Kidney epithelial cell (primary cell): ENCODE results near the gene SSX2IP. TPM values are rescaled to one million over a fixed set of nuclear protein-coding genes. Genes with fewer than 3 reads are reported as not detected.

Experiments
- DNase-seq: peaks from one replicate; pipeline ENCODE4 v3.0.0-alpha.2; 2010; ENCODE audit warnings: low read depth
- H3K27me3 ChIP-seq: 2 replicates; pipeline ENCODE4 v1.6.0; 2011; ENCODE audit warnings: low read length; ENCODE audit not compliant: control insufficient read depth, insufficient read depth
- H3K36me3 ChIP-seq: 2 replicates; pipeline ENCODE4 v1.5.1; 2011; ENCODE audit warnings: low read length; ENCODE audit not compliant: control insufficient read depth, insufficient read depth
- H3K4me3 ChIP-seq: 2 replicates; pipeline ENCODE4 v1.5.1; 2011; ENCODE audit warnings: low read depth, mild to moderate bottlenecking, control low read depth, low read length
- total RNA-seq: library from RNA; depleted of rRNA; stranded (reverse); fragments of >200 nt; gene quantifications from 2 replicates; pipeline ENCODE4 v1.2.3, GENCODE V29; 2015
- TF ChIP-seq, protein P1 (sequence below): IDR thresholded peaks from 2 replicates; pipeline ENCODE4 v1.5.1; 2011; ENCODE audit warnings: mild to moderate bottlenecking, moderate library complexity, low read length, control low read depth, inconsistent platforms; ENCODE audit not compliant: insufficient read depth, poor library complexity, severe bottlenecking

Gene SSX2IP
- total RNA-seq, 1 donor from 2014 or later, result 10.9 TPM

- Histone ChIP-seq H3K36me3 (no peaks in the 10 kb centered on the region), H3K27me3 (no peaks in the 10 kb centered on the region), H3K4me3 (no peak overlapping the region)
- DNase-seq, result no peak
- TF ChIP-seq, protein P1, sequence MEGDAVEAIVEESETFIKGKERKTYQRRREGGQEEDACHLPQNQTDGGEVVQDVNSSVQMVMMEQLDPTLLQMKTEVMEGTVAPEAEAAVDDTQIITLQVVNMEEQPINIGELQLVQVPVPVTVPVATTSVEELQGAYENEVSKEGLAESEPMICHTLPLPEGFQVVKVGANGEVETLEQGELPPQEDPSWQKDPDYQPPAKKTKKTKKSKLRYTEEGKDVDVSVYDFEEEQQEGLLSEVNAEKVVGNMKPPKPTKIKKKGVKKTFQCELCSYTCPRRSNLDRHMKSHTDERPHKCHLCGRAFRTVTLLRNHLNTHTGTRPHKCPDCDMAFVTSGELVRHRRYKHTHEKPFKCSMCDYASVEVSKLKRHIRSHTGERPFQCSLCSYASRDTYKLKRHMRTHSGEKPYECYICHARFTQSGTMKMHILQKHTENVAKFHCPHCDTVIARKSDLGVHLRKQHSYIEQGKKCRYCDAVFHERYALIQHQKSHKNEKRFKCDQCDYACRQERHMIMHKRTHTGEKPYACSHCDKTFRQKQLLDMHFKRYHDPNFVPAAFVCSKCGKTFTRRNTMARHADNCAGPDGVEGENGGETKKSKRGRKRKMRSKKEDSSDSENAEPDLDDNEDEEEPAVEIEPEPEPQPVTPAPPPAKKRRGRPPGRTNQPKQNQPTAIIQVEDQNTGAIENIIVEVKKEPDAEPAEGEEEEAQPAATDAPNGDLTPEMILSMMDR, result no peak
Measured at GRCh38 chr1:84711121-84711520, 20.9 kb upstream of the SSX2IP start.

- peaks cover 3% of the 10 kb centered on the region for H3K27me3 ChIP-seq
- no peak overlapping the region for H3K4me3 ChIP-seq
- TF ChIP-seq, protein P1, result no peak
- DNase-seq, result no peak
- no peaks in the 10 kb centered on the region for H3K36me3 ChIP-seq
Measured at GRCh38 chr1:84709131-84709530, 18.9 kb upstream of the SSX2IP start.

DNA sequence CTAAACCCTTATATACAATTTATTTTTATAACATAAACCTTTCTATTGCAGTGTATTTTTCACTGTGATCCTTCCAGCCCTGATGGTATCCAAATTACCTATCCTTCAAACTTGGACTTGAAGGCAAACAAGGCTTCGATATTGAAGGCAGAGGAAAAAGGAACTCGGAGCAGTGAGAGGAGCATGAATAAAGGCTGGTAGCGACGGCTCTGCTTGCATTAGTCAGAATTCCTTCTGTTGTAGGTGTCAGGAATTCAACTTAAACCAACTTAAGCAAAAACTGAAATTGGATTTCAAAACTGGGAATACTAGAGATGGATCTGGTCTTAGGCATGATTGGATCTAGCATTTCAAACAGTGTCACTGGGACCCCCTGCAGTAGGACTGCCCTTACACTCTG is 17.8 kb upstream of the SSX2IP start:
- Histone ChIP-seq H3K27me3 (peaks cover 3% of the 10 kb centered on the region), H3K4me3 (no peak overlapping the region), H3K36me3 (no peaks in the 10 kb centered on the region)
- DNase-seq, result no peak
- TF ChIP-seq, protein P1, result no peak

DNA sequence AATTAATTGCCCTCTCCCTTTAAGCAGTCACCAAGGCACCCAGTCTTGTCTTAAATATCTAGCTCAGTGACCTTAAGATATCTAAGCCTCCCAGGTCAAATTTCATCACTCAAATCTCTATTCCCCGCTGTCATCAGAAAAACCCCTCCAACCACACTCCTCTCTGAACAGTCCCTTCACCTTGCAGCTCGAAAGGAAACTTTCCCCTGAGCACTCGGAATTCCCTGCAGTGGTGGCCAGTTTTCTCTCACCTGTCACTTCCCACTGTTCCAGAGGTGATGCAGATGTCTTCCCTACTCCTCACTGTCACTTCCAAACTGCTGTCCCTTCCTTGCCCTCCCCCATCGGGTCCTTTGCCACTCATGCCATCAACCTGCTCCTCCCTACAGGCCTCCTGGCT is 15.3 kb upstream of the SSX2IP start:
- Histone ChIP-seq H3K36me3 (no peaks in the 10 kb centered on the region), H3K4me3 (no peak overlapping the region), H3K27me3 (peaks cover 3% of the 10 kb centered on the region)
- no peak for DNase-seq
- TF ChIP-seq, protein P1, result no peak

- TF ChIP-seq, protein P1, result no peak
- no peak for DNase-seq
- no peaks in the 10 kb centered on the region for H3K36me3 ChIP-seq
- no peak overlapping the region for H3K4me3 ChIP-seq
- peaks cover 3% of the 10 kb centered on the region for H3K27me3 ChIP-seq
Measured at GRCh38 chr1:84704872-84705417, 14.7 kb upstream of the SSX2IP start.

- H3K4me3 ChIP-seq, result no peak overlapping the region
- TF ChIP-seq, protein P1, result no peak
- H3K27me3 ChIP-seq, result peaks cover 3% of the 10 kb centered on the region
- H3K36me3 ChIP-seq, result no peaks in the 10 kb centered on the region
- no peak for DNase-seq
Measured at GRCh38 chr1:84703431-84703830, 13.2 kb upstream of the SSX2IP start.
